K562 (cell line): ENCODE measurements around the gene DNAAF9.

Experiments used
- CBX5 ChIP-seq: IDR thresholded peaks from 2 replicates; pipeline ENCODE4 v1.6.1; 2014; ENCODE audit warnings: low read depth, borderline replicate concordance
- ELF4 ChIP-seq: fragments of 450-650 bp; formaldehyde crosslinking; IDR thresholded peaks from 2 replicates; pipeline ENCODE4 v1.4.0; 2022; ENCODE audit warnings: missing genetic modification characterization
- EP300 ChIP-seq: IDR thresholded peaks from 2 replicates; pipeline ENCODE4 v1.6.1; 2012; ENCODE audit warnings: low read length, improper control_type of control experiment
- SUPT5H ChIP-seq: fragments of 450-650 bp; IDR thresholded peaks from 2 replicates; pipeline ENCODE4 v1.6.1; 2016
- ZHX1 ChIP-seq: fragments of 150-350 bp; conservative IDR thresholded peaks from 2 replicates; pipeline ENCODE4 v1.6.1; 2014; ENCODE audit warnings: low read length
- ZNF263 ChIP-seq: sonication (generic); formaldehyde crosslinking; IDR thresholded peaks from 2 replicates; pipeline ENCODE4 v1.8.0; 2022; ENCODE audit warnings: mild to moderate bottlenecking, missing genetic modification reagents, borderline replicate concordance

- TF ChIP-seq EP300 (no peak), ZNF263 (CRISPR knock-in tag) (no peak), SUPT5H (no peak), ZHX1 (no peak), ELF4 (CRISPR knock-in tag) (no peak), CBX5 (no peak)
These were observed 29.6 kb upstream of the DNAAF9 start for GRCh38 chr20:3436864-3437574.
